Kidney epithelial cell (primary cell): ENCODE results near the gene EFL1. TPM values are rescaled to one million over a fixed set of nuclear protein-coding genes. Genes with fewer than 3 reads are reported as not detected.

Experiments used
- DNase-seq: peaks from one replicate; pipeline ENCODE4 v3.0.0-alpha.2; 2010; ENCODE audit warnings: low read depth
- H3K27me3 ChIP-seq: 2 replicates; pipeline ENCODE4 v1.6.0; 2011; ENCODE audit warnings: low read length; ENCODE audit not compliant: control insufficient read depth, insufficient read depth
- H3K36me3 ChIP-seq: 2 replicates; pipeline ENCODE4 v1.5.1; 2011; ENCODE audit warnings: low read length; ENCODE audit not compliant: control insufficient read depth, insufficient read depth
- H3K4me3 ChIP-seq: 2 replicates; pipeline ENCODE4 v1.5.1; 2011; ENCODE audit warnings: low read depth, mild to moderate bottlenecking, control low read depth, low read length
- CTCF ChIP-seq: IDR thresholded peaks from 2 replicates; pipeline ENCODE4 v1.5.1; 2011; ENCODE audit warnings: mild to moderate bottlenecking, moderate library complexity, low read length, control low read depth, inconsistent platforms; ENCODE audit not compliant: insufficient read depth, poor library complexity, severe bottlenecking
- total RNA-seq: library from RNA; depleted of rRNA; stranded (reverse); fragments of >200 nt; gene quantifications from 2 replicates; pipeline ENCODE4 v1.2.3, GENCODE V29; 2015

Gene EFL1
- total RNA-seq, 1 donor from 2014 or later = 21.8 TPM

GRCh38 chr15:82181371-82181770, 81.2 kb downstream of the EFL1 start:
- no peak for TF ChIP-seq CTCF
- no peak for DNase-seq
- H3K36me3 ChIP-seq = no peaks in the 10 kb centered on the region
- H3K4me3 ChIP-seq = no peak overlapping the region
- H3K27me3 ChIP-seq = no peaks in the 10 kb centered on the region

- Histone ChIP-seq H3K36me3 (no peaks in the 10 kb centered on the region), H3K27me3 (no peaks in the 10 kb centered on the region), H3K4me3 (no peak overlapping the region)
- DNase-seq = no peak
- TF ChIP-seq CTCF = no peak
Observed at GRCh38 chr15:82178061-82178460, 84.5 kb downstream of the EFL1 start.

- no peak for DNase-seq
- no peaks in the 10 kb centered on the region for H3K27me3 ChIP-seq
Observed at GRCh38 chr15:82177291-82178010, 85.1 kb downstream of the EFL1 start.

GRCh38 chr15:82176542-82176941, 86.0 kb downstream of the EFL1 start:
- TF ChIP-seq CTCF = no peak
- DNase-seq = no peak
- no peak overlapping the region for H3K4me3 ChIP-seq
- H3K27me3 ChIP-seq = no peaks in the 10 kb centered on the region
- no peaks in the 10 kb centered on the region for H3K36me3 ChIP-seq

More at GRCh38 chr15:82177291-82178010, 85.1 kb downstream of the EFL1 start:
- no peaks in the 10 kb centered on the region for H3K36me3 ChIP-seq
- no peak for TF ChIP-seq CTCF
- H3K4me3 ChIP-seq = no peak overlapping the region

- no peak for DNase-seq
- Histone ChIP-seq H3K4me3 (no peak overlapping the region), H3K36me3 (no peaks in the 10 kb centered on the region), H3K27me3 (no peaks in the 10 kb centered on the region)
- no peak for TF ChIP-seq CTCF
Observed at GRCh38 chr15:82174471-82175235, 87.9 kb downstream of the EFL1 start.
